HUES48 (cell line): ENCODE data around the gene WHAMM.

Source experiments
- H3K27ac ChIP-seq: one replicate; pipeline ENCODE4 v1.7.0; 2013; ENCODE audit warnings: low read depth, low read length, inconsistent platforms
- H3K27me3 ChIP-seq: 2 replicates; pipeline ENCODE4 v1.6.1; 2013; ENCODE audit warnings: mild to moderate bottlenecking, low read length; ENCODE audit not compliant: control insufficient read depth, insufficient read depth
- H3K36me3 ChIP-seq: 2 replicates; pipeline ENCODE4 v1.6.1; 2013; ENCODE audit warnings: low read length; ENCODE audit not compliant: control insufficient read depth, insufficient read depth
- H3K4me1 ChIP-seq: 2 replicates; pipeline ENCODE4 v1.6.1; 2013; ENCODE audit warnings: mild to moderate bottlenecking, low read length; ENCODE audit not compliant: control insufficient read depth, insufficient read depth
- H3K4me3 ChIP-seq: 2 replicates; pipeline ENCODE4 v1.5.1; 2013; ENCODE audit warnings: mild to moderate bottlenecking, low read depth, low read length
- H3K9ac ChIP-seq: 2 replicates; pipeline ENCODE4 v1.6.1; 2013; ENCODE audit warnings: mild to moderate bottlenecking, low read depth, low read length, moderate library complexity
- H3K9me3 ChIP-seq: 2 replicates; pipeline ENCODE4 v1.6.1; 2013; ENCODE audit warnings: low read length; ENCODE audit not compliant: control insufficient read depth, insufficient read depth

Gene WHAMM

GRCh38 chr15:82778755-82779154 is 30.7 kb upstream of the WHAMM start:
- Histone ChIP-seq H3K9ac (no peak overlapping the region), H3K4me1 (no peaks in the 10 kb centered on the region), H3K36me3 (no peaks in the 10 kb centered on the region), H3K9me3 (no peaks in the 10 kb centered on the region), H3K27ac (no peak overlapping the region), H3K27me3 (no peaks in the 10 kb centered on the region), H3K4me3 (no peak overlapping the region)

GRCh38 chr15:82781349-82781748 is 28.1 kb upstream of the WHAMM start:
- H3K4me1 ChIP-seq = no peaks in the 10 kb centered on the region
- H3K9ac ChIP-seq = no peak overlapping the region
- no peak overlapping the region for H3K4me3 ChIP-seq
- H3K36me3 ChIP-seq = no peaks in the 10 kb centered on the region
- H3K9me3 ChIP-seq = no peaks in the 10 kb centered on the region
- H3K27me3 ChIP-seq = no peaks in the 10 kb centered on the region
- H3K27ac ChIP-seq = no peak overlapping the region

- no peak overlapping the region for H3K4me3 ChIP-seq
- H3K4me1 ChIP-seq = no peaks in the 10 kb centered on the region
- H3K9me3 ChIP-seq = no peaks in the 10 kb centered on the region
- H3K9ac ChIP-seq = no peak overlapping the region
- H3K36me3 ChIP-seq = no peaks in the 10 kb centered on the region
- no peak overlapping the region for H3K27ac ChIP-seq
- H3K27me3 ChIP-seq = no peaks in the 10 kb centered on the region
These were observed 20.9 kb upstream of the WHAMM start for GRCh38 chr15:82788496-82788895.

GRCh38 chr15:82789491-82789890 is 19.9 kb upstream of the WHAMM start:
- Histone ChIP-seq H3K27ac (no peak overlapping the region), H3K4me1 (no peaks in the 10 kb centered on the region), H3K4me3 (no peak overlapping the region), H3K27me3 (no peaks in the 10 kb centered on the region), H3K9ac (no peak overlapping the region), H3K9me3 (no peaks in the 10 kb centered on the region), H3K36me3 (no peaks in the 10 kb centered on the region)

GRCh38 chr15:82790321-82790720 is 19.1 kb upstream of the WHAMM start:
- no peak overlapping the region for H3K9ac ChIP-seq
- no peaks in the 10 kb centered on the region for H3K9me3 ChIP-seq
- H3K27me3 ChIP-seq = no peaks in the 10 kb centered on the region
- H3K4me1 ChIP-seq = no peaks in the 10 kb centered on the region
- H3K27ac ChIP-seq = no peak overlapping the region
- H3K36me3 ChIP-seq = no peaks in the 10 kb centered on the region
- H3K4me3 ChIP-seq = no peak overlapping the region

GRCh38 chr15:82792068-82792467 is 17.4 kb upstream of the WHAMM start:
- Histone ChIP-seq H3K9ac (no peak overlapping the region), H3K4me3 (no peak overlapping the region), H3K9me3 (no peaks in the 10 kb centered on the region), H3K27me3 (no peaks in the 10 kb centered on the region), H3K27ac (no peak overlapping the region), H3K4me1 (no peaks in the 10 kb centered on the region), H3K36me3 (no peaks in the 10 kb centered on the region)

- no peaks in the 10 kb centered on the region for H3K36me3 ChIP-seq
- H3K27ac ChIP-seq = no peak overlapping the region
- H3K4me3 ChIP-seq = no peak overlapping the region
- no peaks in the 10 kb centered on the region for H3K9me3 ChIP-seq
- H3K9ac ChIP-seq = no peak overlapping the region
- no peaks in the 10 kb centered on the region for H3K27me3 ChIP-seq
- no peaks in the 10 kb centered on the region for H3K4me1 ChIP-seq
These were observed 15.7 kb upstream of the WHAMM start for GRCh38 chr15:82793737-82794136.

- H3K9ac ChIP-seq = no peak overlapping the region
- H3K27me3 ChIP-seq = peaks cover 4% of the 10 kb centered on the region
- H3K9me3 ChIP-seq = no peaks in the 10 kb centered on the region
- H3K4me3 ChIP-seq = no peak overlapping the region
- H3K27ac ChIP-seq = no peak overlapping the region
- H3K4me1 ChIP-seq = no peaks in the 10 kb centered on the region
- no peaks in the 10 kb centered on the region for H3K36me3 ChIP-seq
These were observed 11.3 kb upstream of the WHAMM start for GRCh38 chr15:82798104-82798503.

GRCh38 chr15:82798531-82799166 is 10.8 kb upstream of the WHAMM start:
- Histone ChIP-seq H3K9me3 (no peaks in the 10 kb centered on the region), H3K36me3 (no peaks in the 10 kb centered on the region), H3K27ac (no peak overlapping the region)

GRCh38 chr15:82799183-82799841 is 10.1 kb upstream of the WHAMM start:
- H3K4me3 ChIP-seq = no peak overlapping the region
- H3K27me3 ChIP-seq = peaks cover 4% of the 10 kb centered on the region
- no peak overlapping the region for H3K27ac ChIP-seq
- no peak overlapping the region for H3K9ac ChIP-seq
- H3K36me3 ChIP-seq = no peaks in the 10 kb centered on the region
- no peaks in the 10 kb centered on the region for H3K4me1 ChIP-seq
- no peaks in the 10 kb centered on the region for H3K9me3 ChIP-seq

More at GRCh38 chr15:82798531-82799166, 10.8 kb upstream of the WHAMM start:
- H3K27me3 ChIP-seq = peaks cover 4% of the 10 kb centered on the region
- H3K4me3 ChIP-seq = no peak overlapping the region
- H3K9ac ChIP-seq = no peak overlapping the region
- no peaks in the 10 kb centered on the region for H3K4me1 ChIP-seq

GRCh38 chr15:82802497-82802896 is 6.9 kb upstream of the WHAMM start:
- H3K9ac ChIP-seq = no peak overlapping the region
- H3K36me3 ChIP-seq = no peaks in the 10 kb centered on the region
- H3K4me3 ChIP-seq = no peak overlapping the region
- H3K9me3 ChIP-seq = no peaks in the 10 kb centered on the region
- no peak overlapping the region for H3K27ac ChIP-seq
- H3K27me3 ChIP-seq = peaks cover 4% of the 10 kb centered on the region
- H3K4me1 ChIP-seq = no peaks in the 10 kb centered on the region
